Peyer's patch (tissue), 4 donors: ENCODE data around the gene HAGHL.

Experiments used
- POLR2A ChIP-seq, 2 donors: fragments of 450-650 bp; IDR thresholded peaks; one replicate each; pipeline ENCODE4 v1.5.1; 2017; ENCODE audit warnings: antibody characterized with exemption in 2 of 2, mild to moderate bottlenecking in 2 of 2, moderate library complexity in 2 of 2
- TF ChIP-seq, protein P1 (sequence below), 6 experiments: fragments of 450-650 bp in 4 of 6; fragments of 200-600 bp in 2 of 6; sonication (generic) in 1 of 6; IDR thresholded peaks; one replicate each; pipeline ENCODE4 v1.5.1; 2017 to 2019; ENCODE audit warnings: antibody characterized with exemption in 6 of 6, mild to moderate bottlenecking in 3 of 6, moderate library complexity in 1 of 6

DNA sequence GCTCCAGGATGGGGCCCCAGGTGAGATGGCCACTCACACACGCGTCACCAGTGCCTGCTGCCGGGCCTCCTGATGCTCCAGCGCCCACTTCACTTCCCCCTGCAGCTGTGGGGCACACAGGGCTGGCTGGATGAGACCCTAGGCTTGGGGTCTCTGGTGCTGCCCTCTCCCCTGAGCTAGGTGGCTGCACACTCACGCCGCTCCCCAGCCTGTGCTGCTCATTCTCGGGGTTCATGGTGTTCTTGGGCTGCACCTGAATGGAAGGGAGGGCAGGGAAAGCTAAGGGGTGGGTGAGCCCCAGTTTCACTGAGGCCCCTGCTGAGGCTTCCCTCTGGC, 1.9 kb upstream of the HAGHL start:
- TF ChIP-seq, protein P1, sequence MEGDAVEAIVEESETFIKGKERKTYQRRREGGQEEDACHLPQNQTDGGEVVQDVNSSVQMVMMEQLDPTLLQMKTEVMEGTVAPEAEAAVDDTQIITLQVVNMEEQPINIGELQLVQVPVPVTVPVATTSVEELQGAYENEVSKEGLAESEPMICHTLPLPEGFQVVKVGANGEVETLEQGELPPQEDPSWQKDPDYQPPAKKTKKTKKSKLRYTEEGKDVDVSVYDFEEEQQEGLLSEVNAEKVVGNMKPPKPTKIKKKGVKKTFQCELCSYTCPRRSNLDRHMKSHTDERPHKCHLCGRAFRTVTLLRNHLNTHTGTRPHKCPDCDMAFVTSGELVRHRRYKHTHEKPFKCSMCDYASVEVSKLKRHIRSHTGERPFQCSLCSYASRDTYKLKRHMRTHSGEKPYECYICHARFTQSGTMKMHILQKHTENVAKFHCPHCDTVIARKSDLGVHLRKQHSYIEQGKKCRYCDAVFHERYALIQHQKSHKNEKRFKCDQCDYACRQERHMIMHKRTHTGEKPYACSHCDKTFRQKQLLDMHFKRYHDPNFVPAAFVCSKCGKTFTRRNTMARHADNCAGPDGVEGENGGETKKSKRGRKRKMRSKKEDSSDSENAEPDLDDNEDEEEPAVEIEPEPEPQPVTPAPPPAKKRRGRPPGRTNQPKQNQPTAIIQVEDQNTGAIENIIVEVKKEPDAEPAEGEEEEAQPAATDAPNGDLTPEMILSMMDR (IDR thresholded peaks at IDR 0.05): no peak
- TF ChIP-seq POLR2A (IDR thresholded peaks at IDR 0.05): no peak
